Mucosa of gallbladder (tissue), 1 donor: ENCODE results near the gene KIF20A. TPM values are rescaled to one million over a fixed set of nuclear protein-coding genes. Genes with fewer than 3 reads are reported as not detected.
"Not testable (repeated sequence)": the region's sequence is repeated elsewhere in the genome, so short reads cannot be mapped to it uniquely, and the experiment has no call there.

Experiments used
- DNase-seq: peaks from one replicate; pipeline ENCODE4 v3.0.0-alpha.2; 2020; ENCODE audit warnings: low spot score
- total RNA-seq: library from RNA; stranded (reverse); gene quantifications from one replicate; pipeline ENCODE4 v1.2.1, GENCODE V29; 2021
- donor health status: DM: no; HTN: no; CAD: no.

The KIF20A gene
- total RNA-seq, 1 donor from 2014 or later: 1.5 TPM

DNA sequence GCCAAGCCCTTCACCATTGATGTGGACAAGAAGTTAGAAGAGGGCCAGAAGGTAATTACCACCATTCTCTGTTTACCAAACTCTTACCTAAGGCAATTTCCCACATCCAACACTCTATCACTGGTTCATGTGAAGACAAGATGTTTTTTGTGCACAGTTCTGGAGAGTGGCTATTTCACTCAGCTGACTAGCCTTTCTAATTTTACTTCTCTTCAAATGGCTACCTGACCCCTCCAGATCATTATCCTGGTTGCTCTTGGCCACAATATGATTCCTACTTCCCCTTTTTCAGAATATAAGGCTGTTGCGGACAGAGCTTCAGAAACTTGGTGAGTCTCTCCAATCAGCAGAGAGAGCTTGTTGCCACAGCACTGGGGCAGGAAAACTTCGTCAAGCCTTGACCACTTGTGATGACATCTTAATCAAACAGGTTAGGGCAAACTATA is 7.1 kb downstream of the KIF20A start:
- no peak for DNase-seq

DNA sequence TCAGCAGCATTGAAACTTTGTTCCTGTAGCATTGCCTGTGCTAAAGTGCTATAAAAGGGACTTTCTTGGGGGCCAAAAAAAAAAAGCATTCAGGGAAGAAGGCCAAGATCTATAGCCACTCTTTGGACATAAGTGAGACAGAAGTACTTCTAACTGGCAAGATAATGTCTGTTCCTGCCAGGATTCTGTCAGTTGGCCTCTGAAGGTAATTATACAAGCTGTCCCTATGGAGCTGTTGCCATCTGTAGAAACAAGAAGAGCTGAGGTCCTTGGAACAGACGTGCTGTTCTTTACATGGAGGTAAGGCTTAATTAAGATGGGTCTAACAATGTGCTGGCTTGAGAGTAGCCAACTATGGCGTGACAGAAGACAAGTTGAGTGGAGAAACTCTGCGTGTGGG is 9.7 kb downstream of the KIF20A start:
- DNase-seq: no peak

DNA sequence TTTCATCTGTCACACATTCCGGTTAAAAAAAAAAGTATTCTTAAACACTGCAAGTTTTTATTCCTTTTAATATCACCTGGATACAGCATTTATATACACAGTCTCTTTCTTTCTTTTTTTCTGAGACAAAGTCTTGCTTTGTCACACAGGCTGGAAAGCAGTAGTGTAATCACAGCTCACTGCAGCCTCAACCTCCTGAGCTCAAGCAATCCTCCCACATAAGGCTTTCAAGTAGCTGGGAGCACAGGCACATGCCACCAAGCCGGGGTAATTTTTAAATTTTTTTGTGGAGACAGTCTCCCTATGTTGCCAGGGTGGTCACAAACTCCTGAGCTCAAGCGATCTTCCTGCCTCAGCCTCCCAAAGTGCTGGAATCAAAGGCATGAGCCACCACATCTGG is 13.9 kb downstream of the KIF20A start:
- no peak for DNase-seq

DNA sequence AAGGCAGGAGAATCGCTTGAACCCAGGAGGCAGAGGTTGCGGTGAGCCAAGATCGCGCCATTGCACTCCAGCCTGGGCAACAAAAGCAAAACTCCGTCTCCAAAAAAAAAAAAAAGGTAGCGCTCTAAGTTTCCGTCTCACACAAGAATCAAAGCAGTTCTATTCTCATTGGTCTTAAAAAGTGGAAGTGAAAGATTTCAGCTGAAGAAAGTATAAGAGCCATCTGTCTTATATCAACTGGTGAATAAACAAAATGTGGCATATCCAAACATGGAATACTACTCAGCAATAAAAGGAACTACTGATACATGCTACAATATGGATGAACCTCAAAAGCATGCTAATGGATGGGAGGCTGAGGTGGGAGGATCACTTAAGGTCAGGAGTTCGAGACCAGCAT is 14.9 kb downstream of the KIF20A start:
- DNase-seq: not testable (repeated sequence)

DNA sequence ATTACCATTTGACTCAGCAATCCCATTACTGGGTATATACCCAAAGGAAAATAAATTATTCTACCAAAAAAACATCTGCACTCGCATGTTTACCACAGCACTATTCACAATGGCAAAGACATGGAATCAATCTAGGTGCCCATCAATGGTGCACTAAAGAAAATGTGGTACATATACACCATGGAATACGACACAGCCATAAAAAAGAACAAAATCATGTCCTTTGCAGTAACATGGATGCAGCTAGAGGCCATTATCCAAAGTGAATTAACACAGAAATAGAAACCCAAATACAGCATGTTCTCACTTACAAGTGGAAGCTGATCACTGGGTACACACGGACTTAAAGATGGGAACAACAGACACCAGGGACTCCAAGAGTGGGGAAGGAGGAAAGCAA is 32.1 kb downstream of the KIF20A start:
- no peak for DNase-seq

DNA sequence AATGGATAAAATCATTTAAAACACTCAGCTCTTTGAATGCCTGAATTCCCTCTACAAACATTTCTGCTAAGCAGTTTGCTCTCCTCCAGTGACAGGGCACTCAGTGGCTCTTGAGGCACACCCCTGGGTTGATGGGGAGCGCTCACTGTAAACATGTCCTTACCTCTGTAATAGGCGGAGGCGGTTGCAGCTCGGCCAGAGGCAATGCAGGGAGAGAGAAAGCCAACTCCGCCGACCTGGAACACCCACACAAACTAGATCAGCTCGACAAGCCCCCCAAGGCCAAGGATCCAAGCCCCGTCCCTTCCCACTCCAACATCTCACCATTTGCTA is 33.9 kb downstream of the KIF20A start:
- no peak for DNase-seq

DNA sequence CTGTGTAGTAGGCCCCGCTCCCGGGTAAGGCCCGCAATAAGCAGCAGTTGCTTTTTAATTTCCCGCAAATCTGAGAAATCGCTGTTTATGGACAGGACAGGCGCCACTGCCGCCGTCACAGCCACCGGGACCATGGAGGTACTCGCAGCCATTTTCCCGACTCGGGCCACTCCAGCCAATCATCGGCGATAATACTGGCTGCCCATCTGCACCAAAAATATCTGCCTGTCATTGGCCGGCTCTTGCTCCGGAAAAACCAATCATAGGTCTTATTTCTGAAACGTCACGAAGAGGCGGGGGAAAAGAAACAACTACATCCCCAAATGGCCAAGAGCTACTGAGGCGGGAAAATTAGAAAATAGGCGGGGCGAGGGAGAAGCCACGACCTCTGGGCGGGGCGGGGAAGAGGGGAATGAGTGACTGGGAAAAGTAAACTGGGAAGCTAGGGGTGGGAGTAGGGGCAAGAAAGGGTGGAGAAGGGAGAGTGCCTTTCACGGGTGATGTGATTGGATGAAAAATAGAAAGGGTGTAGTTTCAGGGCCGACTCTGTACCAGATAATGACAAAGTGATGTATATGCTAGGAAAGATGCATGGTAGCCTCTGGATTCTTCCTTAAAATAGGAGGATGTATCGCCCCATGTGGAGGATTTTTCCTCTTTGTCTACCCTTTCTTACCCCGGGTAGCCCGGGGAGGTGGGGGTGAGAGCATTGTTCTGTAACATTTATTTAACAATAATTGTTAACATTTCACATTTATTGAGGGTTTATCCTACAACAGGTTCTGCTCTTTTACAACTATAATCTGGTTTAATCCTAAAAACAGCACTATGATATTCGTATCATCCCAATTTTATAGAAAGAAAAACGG is 34.5 kb downstream of the KIF20A start, which contains the start of gene CDC23:
TSS of gene CDC23 (minus strand) at position 163 of the 869 bp plus-strand sequence. CDS start at position 152, 11 bp downstream.
- peak; percentile 96 for DNase-seq

DNA sequence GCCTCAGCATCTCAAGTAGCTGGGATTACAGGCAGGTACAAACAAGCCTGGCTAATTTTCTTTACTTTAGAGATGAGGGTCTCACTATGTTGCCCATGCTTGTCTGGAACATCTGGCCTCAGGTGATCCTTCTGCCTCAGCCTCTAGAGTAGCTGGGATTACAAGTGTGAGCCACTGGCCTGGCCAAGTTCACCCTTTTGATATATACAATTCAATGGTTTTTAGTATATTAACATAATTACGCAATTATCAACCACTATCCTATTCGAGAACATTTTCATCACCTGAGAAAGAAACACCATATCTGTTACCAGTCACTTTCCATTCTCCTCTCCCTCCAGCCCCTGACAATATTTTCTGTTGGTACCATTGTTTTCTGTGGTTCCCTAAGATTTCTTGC is 37.9 kb downstream of the KIF20A start:
- DNase-seq: no peak

DNA sequence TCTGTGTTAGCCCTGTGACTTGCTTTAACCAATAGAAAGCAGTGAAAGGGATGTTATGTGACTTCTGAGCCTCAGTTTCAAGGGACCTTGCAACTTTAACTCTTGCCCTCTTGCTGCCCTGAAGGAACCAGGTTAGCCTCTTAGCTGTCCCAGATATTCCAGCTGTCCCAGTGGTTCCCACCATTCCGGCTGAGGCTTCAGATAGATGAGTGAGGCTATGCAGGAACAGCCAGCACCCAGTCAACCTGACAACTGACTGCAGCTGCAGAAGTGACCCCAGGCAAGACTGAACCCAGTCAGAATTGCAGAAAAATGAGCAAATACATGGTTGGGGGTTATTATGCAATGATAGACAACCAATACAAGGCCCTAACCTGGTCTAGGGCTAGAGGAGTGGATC is 44.6 kb downstream of the KIF20A start:
- no peak for DNase-seq

DNA sequence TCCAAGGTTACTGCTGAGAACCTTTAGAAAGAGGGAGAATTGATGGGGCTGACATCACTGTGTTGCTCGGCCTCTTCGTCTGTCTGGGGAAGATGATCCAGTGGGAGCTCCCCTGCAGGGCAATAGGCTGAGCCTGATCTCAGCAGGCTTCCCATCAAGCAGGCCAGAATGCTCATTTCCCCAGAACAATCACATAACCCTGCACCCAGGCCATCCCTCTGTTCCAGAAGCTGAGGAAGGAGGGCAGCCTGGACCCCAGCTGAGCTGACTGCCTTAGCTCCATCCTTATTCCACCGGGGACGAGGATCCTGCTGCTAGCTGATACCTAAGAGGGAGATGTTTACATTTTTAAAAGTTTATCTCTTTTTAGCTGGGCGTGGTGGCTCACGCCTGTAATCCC is 45.8 kb downstream of the KIF20A start:
- no peak for DNase-seq

DNA sequence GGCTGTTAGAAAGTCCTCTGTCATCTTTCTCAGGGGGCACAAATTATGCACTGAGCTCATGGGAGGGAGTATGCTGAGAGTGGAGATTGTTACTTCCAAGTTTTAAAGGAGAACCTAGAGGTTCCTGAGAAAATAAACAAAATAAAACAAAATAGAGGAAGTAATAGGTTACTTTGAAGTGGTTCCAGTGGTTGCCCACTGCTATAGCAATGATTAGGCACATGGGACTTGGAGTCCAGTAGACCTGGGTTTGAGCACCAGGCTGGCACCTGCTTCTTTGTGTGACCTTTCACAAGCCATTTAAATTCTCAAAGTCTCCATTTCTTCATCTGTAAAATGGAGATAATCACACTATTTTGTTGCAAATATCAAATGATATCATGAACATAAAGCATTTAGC is 48.0 kb downstream of the KIF20A start:
- no peak for DNase-seq

DNA sequence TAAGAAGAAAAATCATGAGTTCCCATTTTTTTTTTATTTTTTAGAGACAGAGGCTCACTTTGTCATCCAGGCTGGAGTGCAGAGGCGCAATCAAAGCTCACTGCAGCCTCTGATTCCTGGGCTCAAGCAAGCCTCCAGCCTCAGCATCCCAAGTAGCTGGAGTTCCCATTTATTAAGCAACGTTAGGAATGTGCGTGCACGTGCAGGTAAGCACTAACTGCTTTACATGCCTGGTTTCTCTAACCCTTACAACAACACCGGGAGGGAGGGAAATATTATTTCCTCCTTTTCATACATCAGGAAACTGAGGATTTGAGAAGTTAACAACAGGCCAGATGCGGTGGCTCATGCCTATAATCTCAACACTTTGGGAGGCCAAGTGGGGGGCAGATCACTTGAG is 50.5 kb downstream of the KIF20A start:
- DNase-seq: no peak

DNA sequence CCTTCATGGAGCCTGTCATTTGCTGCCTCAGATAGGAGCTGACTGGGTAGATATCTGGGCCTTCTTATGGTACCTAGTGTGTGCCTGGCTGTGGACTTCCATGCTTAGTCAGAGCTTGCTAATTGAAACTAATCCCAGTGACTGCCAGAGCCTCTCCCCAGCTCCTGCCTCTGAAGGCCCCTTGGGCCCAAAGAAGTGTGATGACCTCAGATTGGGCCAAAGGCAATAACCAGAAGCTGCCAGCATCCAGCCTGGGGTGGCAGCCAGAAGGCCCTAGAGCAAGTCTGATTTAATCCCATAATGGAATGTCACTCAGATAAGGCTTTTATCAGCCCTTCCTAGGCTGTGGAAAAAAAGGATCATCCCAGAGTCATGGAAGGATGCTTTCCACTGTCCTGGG is 51.3 kb downstream of the KIF20A start:
- no peak for DNase-seq

DNA sequence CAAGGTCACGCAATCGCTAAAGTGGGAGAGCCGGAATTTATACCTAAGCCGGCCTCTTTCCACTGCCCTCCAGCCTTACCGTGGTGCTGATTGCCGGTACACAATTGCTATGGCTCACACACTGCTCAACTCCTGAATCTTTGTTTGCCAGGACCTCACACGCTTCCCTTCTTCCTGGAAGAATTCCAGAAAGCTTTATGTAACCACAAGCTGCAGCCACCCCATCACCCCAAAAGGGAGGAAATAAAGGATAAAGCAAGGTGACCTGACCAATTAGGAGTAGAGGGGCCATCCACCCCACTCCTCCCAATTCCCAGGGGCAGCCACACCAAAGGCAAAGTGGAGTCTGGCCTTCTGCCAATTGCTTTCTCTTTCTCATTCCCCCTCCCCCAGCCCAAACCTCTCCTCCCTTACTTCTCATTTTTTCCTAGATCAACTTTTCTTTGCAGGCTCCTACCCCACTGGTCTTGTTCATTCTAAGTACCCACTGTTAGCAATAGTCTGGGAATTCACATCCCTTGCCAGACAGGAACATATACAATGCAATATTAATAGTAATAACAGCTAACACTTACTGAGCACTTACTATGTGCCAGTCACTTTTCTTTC is 52.2 kb downstream of the KIF20A start:
- DNase-seq: no peak

DNA sequence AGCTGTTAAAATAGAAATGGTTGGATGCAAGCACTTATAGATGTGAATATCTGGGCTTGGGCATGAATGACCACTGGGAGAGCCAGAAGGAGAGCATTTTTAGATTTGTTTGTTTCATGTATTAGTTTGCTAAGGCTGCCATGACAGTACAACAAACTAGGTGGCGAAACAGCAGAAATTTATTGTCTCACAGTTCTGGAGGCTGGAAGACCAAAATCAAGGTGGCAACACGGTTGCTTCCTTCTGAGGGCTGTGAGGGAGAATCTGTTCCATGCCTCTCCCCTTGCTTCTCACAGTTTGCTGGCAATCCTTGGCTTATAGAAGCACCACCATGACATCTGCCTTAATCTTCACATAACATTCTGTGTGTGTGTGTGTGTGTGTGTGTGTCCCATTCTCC is 54.4 kb downstream of the KIF20A start:
- no peak for DNase-seq

DNA sequence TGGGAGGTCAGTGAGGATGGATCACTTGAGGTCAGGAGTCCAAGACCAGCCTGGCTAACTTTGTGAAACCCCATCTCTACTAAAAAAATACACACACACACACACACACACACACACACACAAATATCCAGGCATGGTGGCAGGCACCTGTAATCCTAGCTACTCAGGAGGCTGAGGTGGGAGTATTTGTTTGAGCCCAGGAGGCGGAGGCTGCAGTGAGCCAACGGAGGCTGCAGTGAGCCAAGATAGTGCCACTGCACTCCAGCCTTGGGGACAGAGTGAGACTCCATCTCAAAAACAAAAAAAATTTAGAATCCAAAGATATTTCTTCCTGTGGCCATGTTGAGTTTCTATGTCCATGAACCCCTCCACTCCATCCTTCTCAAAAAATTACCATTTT is 55.7 kb downstream of the KIF20A start:
- no peak for DNase-seq

Other genes with a start within 250 kb of the KIF20A start
- gene FAM13B, start 146.0 kb upstream of the KIF20A start, total RNA-seq: 35.7 TPM
- gene WNT8A, start 95.1 kb upstream of the KIF20A start, total RNA-seq: not detected
- gene NME5, start 39.7 kb upstream of the KIF20A start, total RNA-seq: 17.0 TPM
- gene BRD8, start 482 bp upstream of the KIF20A start, total RNA-seq: 55.7 TPM
- gene CDC23, start 34.2 kb downstream of the KIF20A start, total RNA-seq: 21.8 TPM
- 2.2 TPM for gene GFRA3, start 95.5 kb downstream of the KIF20A start, total RNA-seq
- gene CDC25C, start 152.7 kb downstream of the KIF20A start, total RNA-seq: 0.37 TPM
- gene FAM53C, start 159.2 kb downstream of the KIF20A start, total RNA-seq: 29.2 TPM
- gene KDM3B, start 173.6 kb downstream of the KIF20A start, total RNA-seq: 65.8 TPM